ENCODE measurements around the gene RAP2C.

RAP2C gene
- total RNA-seq: 50.8 to 464 (median 104) reads per million in 18 experiments

DNA sequence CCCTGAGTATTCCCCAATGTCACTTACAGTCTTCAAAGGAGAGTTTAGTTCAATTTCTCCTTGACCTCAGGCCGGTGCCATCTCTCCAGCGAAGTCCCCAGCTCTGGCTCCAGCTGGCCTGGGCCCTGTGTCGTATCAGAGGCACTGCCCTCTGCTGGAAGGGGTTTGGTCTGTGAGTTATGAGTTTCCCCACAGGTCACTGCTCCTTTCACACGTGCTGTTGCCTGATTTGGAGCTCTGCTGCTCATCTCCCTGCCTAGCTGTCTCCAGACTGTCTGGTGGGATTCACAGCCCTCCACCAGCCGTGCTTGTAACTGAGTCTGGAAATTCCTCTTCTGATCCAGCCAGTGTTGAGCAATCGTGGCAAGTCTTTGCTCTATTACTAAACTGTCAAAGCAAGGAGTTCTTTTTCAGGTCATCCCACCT, at the start of gene RAP2C:
Gene RAP2C (minus strand): TSS at position 105 of the 426 bp plus-strand sequence. CDS start 2,179 bp downstream, outside the sequence.
- peak; percentile 72 to 77 for DNase-seq

DNA sequence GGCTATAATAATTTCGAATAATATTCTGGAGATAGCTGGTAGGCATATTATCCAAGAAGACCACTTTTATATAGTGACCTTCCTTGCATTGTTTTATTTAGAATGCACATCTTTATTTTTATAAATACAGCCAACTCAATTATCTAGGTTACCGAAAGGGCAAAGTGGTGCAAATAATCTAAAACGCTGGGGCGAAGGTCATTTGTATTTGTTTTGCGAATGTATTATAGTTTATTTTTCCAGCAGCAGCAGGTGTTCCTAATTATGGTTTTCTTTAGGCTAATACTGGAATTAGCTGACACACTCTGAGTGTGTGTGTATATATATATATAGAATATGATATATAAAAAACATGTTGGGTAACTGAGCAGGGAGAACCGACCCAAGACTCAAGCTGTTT, 48.1 kb upstream of the RAP2C start:
- DNase-seq: no peak

DNA sequence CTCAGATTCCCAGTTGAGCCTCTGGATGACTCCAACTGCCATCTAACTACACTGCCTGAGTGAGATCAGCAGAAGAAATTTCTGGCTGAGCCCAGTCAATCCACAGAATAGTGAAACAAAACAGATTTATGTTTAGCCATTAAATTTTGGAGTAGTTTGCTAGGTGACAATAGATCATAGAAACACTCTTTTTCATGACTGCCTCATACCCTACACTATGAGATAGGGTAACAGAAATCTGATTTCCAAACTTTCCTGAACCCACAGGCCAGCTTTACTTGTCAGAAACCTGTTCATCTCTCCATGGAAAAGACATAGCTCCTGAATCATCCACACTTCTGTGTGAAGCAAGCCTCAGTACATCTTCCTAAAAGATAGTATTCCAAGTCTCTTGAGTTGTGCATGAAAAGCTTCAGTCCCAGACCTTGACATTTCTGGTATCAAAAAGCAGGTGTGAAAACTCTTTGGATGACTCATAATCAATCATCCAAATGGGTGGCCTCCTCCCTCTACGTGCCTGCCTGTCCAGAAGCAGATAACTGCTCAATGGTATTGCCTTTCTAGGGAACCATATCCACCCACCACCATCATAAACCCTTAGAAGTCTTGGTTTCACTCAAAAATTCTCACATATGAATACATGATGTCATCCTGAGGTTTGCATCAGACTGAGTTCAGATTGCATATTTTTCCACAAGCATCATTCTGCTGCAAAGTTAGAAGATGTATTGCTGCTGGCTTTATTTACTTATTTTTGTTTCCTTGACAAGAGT, 47.5 kb upstream of the RAP2C start:
- DNase-seq: peak in 1 of 2 donors; percentile 0

DNA sequence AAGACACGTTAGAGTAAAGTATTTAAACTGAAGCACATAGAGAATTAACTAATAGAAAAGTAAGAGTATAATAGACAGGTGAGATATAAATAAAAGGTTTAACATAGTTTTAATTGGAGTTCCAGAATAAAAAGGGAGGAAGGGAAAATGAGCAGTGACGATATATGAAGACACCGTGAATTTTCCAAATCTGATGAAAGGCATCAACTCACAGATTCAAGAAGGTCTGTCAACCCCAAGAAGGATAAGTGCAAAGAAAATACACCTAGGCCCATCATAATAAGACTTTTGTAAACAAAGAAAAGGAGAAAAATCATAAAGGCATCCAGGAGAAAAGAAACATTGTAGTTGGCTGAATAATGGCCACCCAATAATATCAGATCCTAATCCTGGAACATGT, 43.9 kb upstream of the RAP2C start:
- DNase-seq: no peak

GRCh38 chrX:132258509-132258908, 39.3 kb upstream of the RAP2C start:
- DNase-seq: no peak

DNA sequence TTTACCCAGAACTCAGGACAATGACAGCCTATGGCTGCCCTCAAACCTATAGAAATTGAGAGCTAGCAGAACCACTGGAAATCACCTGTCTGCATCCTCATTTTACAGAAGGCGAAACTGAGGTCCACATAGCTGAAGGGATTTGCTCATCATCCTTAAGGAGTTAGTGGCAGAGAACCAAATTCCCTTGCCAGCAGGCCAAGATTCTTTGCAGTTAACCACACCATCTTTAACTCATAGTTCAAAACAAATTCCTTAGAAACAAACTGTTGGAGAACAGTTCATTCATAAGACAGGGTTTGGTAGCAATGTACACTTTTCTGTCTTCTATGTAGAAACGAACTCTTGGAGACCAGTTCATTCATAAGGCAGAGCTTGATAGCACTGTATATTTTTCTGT, 37.9 kb upstream of the RAP2C start:
- no peak for DNase-seq

- DNase-seq: no peak
These were observed 16.9 kb upstream of the RAP2C start for GRCh38 chrX:132236121-132236520.

- no peak for DNase-seq
These were observed 16.2 kb upstream of the RAP2C start for GRCh38 chrX:132235488-132235887.

- DNase-seq: peak; percentile 12 to 17
These were observed 12.3 kb upstream of the RAP2C start for GRCh38 chrX:132231587-132231986.

GRCh38 chrX:132227383-132228112, 8.3 kb upstream of the RAP2C start:
- DNase-seq: peak; percentile 3 to 31

DNA sequence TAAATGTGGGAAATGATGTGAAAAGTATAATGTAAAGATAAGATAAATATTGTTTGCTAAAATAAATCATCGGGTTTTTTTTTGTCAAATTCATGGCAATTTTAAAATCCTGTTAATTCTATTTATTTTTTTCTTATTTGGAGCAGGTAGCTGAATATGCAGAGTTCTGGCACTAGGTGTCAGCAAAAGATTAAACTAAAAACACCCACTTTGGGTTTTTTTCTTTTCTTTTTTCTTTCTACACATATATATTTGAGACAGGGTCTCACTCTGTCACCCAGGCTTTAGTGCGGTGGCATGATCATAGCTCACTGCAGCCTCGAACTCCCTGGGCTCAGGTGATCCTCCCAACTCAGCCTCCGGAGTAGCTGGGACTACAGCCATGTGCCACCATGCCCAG, 6.9 kb upstream of the RAP2C start:
- DNase-seq: no peak

- DNase-seq: peak; percentile 83 to 84
These were observed 991 bp downstream of the RAP2C start for GRCh38 chrX:132218100-132218812.

- DNase-seq: peak; percentile 82
These were observed 1.8 kb downstream of the RAP2C start for GRCh38 chrX:132217203-132218073.

- peak; percentile 17 to 35 for DNase-seq
These were observed 2.4 kb downstream of the RAP2C start for GRCh38 chrX:132216806-132217202.

DNA sequence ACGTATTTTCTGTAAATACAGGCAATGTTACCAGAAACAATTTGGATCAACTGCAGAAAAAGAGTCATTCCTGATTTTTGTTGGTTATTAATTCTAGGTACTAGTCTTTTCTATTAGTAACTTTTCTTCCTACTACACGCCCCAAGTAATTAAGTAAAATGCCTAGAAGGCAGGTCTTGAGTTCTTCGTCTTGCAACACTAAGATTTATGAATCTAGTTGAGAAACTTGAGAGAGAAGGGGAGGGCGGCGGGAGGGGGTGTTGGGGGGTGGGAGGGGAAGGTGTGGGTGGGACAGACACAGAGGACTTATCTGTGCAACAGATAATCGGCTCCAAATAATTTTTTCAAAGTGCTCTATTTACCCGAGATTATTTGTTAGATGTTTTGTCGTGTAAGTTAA, 3.0 kb downstream of the RAP2C start:
- DNase-seq: peak; percentile 13 to 27

DNA sequence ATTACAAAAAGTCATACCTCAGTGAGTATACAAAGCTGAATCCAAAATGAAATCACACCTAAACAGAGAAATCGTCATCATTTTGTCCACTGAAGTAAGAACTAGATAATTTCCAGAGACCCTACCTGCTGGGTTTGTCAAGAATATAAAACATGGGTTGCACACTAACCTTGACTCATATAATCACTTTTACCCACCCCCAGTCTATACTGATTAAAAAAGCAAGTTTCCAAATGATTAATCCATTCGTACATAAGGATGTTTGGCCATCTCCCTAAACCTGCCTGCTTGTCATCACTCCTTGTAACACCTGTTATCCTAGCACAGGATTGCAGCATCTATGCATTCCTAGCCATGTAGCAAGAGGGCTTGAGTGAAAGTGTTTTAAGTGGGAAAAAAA, 4.7 kb downstream of the RAP2C start:
- DNase-seq: no peak

GRCh38 chrX:132209527-132209926, 9.7 kb downstream of the RAP2C start:
- DNase-seq: peak in 1 of 2 donors; percentile 3

DNA sequence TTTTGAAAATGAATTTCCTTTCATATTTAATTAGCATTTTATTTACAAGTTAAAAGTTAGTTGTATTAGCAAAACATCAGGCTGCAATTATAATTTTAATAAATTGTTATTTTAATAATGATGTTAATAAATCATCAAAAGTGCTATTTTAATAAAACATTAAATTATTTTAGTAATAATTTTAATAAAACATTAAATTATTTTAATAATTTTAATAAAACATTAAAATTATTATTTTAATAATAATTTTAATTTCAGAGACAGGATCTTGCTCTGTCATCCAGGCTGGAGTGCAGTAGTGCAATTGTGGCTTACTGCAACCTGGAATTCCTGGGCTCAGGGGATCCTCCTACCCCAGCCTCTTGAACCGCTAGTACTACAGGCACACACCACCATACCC, 10.8 kb downstream of the RAP2C start:
- no peak for DNase-seq

DNA sequence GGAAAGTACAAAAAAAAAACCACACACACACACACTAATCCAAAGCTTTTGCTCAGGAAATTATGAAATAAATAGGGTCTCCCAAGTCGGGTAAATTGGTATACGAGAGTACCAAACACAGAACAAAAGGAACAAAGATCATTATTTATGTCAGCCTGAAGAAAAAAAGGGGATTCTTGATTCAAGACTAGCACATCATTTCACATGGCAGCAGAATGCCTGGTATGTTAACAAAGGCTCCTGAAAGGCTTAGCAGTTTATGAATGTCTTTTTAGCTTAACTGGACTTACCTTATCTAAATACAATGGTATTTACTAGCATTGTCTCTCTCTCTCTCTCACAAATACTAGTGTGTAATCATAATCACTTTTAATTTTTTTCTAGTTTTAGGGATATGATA, 11.3 kb downstream of the RAP2C start:
- DNase-seq: no peak

DNA sequence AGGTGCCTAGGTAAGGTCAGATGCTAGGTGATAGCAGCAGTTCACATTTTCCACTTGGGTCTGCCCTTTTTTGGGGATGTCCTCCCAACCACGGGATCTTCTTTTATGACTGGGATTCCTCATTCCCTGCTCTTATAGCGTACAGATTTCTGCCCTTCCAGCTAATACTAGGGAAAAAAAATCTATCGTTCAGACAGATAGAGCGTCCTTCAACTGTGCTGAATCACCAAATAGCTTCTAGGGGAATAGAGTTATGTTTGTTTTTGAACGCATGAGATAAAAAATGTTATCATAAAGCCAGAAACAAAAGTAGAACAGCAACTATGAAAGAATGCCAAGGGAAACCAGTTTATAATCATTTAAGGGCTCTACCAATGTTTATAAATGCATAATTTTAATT, 13.0 kb downstream of the RAP2C start:
- no peak for DNase-seq

GRCh38 chrX:132204629-132205028, 14.6 kb downstream of the RAP2C start:
- DNase-seq: no peak

- no peak for DNase-seq
These were observed 18.3 kb downstream of the RAP2C start for GRCh38 chrX:132200976-132201375.
